ENCODE measurements around the gene PDE11A. TPM values are rescaled to one million over a fixed set of nuclear protein-coding genes. Genes with fewer than 3 reads are reported as not detected.

The PDE11A gene
- polyA plus RNA-seq, 6 donors from 2014 or later = not detected

DNA sequence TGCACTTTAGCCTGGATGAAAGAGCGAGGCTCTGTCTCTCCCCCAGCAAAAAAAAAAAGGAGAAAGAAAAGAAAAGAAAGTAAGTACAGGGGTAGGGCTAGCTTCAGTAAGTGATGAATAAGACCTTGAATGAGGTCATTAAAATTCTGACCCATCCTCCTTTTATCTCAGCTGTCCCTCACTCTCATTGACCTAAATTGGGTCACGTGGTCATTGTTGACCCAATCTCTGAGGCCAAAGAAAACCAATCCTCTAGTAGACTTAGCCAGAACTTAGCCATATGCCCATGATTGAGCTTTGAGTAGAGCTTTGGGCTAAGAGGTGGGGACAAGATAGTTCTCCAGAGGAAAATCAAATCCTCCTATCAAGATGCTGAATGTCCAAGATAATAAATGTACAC is 149.3 kb downstream of the PDE11A start:
- H3K4me1 Mint-ChIP-seq = no peaks in the 10 kb centered on the region
- H3K9me3 Mint-ChIP-seq = peaks cover 0 to 4% (median 0%) of the 10 kb centered on the region in 7 donors
- no peak overlapping the region for H3K4me3 Mint-ChIP-seq
- no peak for ATAC-seq (ENCODE audit: low read depth in 2 of 2)
- H3K36me3 Mint-ChIP-seq = no peaks in the 10 kb centered on the region
- peaks cover 0 to 7% (median 4%) of the 10 kb centered on the region in 3 donors for H3K27me3 Mint-ChIP-seq
- no peak overlapping the region for H3K27ac Mint-ChIP-seq
- DNase-seq = no peak

- H3K9me3 Mint-ChIP-seq = peaks cover 0 to 4% (median 0%) of the 10 kb centered on the region in 7 donors
- ATAC-seq (ENCODE audit: low read depth in 2 of 2) (no peak), DNase-seq (no peak)
- H3K27ac Mint-ChIP-seq = no peak overlapping the region
- peaks cover 0 to 7% (median 4%) of the 10 kb centered on the region in 3 donors for H3K27me3 Mint-ChIP-seq
- no peaks in the 10 kb centered on the region for H3K36me3 Mint-ChIP-seq
- H3K4me1 Mint-ChIP-seq = no peaks in the 10 kb centered on the region
- no peak overlapping the region for H3K4me3 Mint-ChIP-seq
These were observed 150.9 kb downstream of the PDE11A start for GRCh38 chr2:177921726-177922125.

DNA sequence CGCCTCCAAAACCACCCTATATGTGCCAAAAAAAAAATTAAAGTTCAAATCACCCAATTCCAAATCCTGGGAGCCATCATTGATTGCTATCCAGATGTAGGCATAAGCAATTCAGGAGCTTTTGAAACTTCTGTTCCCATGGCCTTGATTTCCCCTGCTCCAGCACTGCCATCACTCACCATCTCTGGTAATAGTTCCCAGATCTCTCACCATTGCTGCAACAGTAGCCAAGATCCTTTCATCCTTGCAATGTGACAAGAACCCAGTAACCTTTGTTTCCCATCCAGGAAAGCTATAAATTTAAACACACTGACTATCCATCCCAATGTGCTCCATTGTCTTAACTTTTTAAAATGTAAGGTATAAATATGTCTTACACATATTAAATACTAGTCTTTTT is 155.4 kb downstream of the PDE11A start:
- no peaks in the 10 kb centered on the region for H3K4me1 Mint-ChIP-seq
- H3K4me3 Mint-ChIP-seq = no peak overlapping the region
- H3K36me3 Mint-ChIP-seq = no peaks in the 10 kb centered on the region

GRCh38 chr2:177916342-177916741 is 156.2 kb downstream of the PDE11A start:
- peaks cover 0 to 2% (median 0%) of the 10 kb centered on the region in 7 donors for H3K9me3 Mint-ChIP-seq
- DNase-seq (no peak), ATAC-seq (ENCODE audit: low read depth in 2 of 2) (no peak)
- H3K36me3 Mint-ChIP-seq = no peaks in the 10 kb centered on the region
- H3K27ac Mint-ChIP-seq = no peak overlapping the region
- H3K27me3 Mint-ChIP-seq = no peaks in the 10 kb centered on the region
- H3K4me1 Mint-ChIP-seq = no peaks in the 10 kb centered on the region
- no peak overlapping the region for H3K4me3 Mint-ChIP-seq

More for the DNA sequence above, 155.4 kb downstream of the PDE11A start:
- Mint-ChIP-seq H3K27ac (no peak overlapping the region), H3K27me3 (no peaks in the 10 kb centered on the region), H3K9me3 (peaks cover 0 to 2% (median 0%) of the 10 kb centered on the region in 7 donors)
- DNase-seq = no peak
- ATAC-seq (ENCODE audit: low read depth in 2 of 2) = no peak

DNA sequence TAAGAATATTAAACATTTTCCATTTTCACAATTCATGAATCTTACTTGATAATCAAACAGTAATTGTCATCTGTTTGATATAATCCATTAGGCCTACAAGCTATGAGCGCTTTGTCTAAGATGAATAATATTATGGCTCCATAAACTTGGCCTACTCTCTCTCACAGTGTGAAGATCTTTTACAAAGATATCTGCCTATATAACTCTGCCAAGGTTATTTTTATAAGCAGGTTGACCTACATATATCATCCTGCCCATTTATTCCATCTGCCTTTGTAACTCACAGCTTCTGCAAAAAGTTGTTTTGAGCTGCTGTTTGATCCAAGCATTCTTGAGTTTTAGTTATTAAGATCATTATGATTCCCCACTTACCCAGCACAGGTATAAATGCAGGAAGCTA is 158.3 kb downstream of the PDE11A start:
- no peak for ATAC-seq (ENCODE audit: low read depth in 2 of 2)

DNA sequence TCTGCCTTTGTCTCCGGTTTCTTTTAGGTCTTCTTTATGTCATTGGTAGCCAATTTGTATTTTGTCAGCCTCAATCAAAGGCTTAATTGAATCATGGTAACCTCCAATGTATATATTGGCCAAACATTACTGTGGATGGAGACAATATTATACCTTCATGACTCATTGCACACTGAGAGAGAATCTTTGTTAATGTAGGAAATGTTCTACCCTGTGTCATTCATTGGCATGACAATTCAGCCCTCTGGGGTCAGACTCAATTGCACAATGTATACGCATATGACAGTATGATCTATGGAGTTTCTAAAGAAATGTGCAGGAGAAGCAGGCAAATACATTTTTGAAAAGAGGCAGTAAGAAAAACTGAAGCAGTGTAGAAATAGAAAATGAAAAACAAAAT is 162.6 kb downstream of the PDE11A start:
- no peak overlapping the region for H3K4me3 Mint-ChIP-seq

More for the DNA sequence above, 158.3 kb downstream of the PDE11A start:
- DNase-seq = no peak
- Mint-ChIP-seq H3K27me3 (no peaks in the 10 kb centered on the region), H3K4me3 (no peak overlapping the region), H3K27ac (no peak overlapping the region), H3K36me3 (no peaks in the 10 kb centered on the region), H3K4me1 (no peaks in the 10 kb centered on the region), H3K9me3 (peaks cover 0 to 2% (median 0%) of the 10 kb centered on the region in 7 donors)

GRCh38 chr2:177908824-177909223 is 163.8 kb downstream of the PDE11A start:
- H3K36me3 Mint-ChIP-seq = no peaks in the 10 kb centered on the region
- DNase-seq (no peak), ATAC-seq (ENCODE audit: low read depth in 2 of 2) (no peak)
- no peak overlapping the region for H3K4me3 Mint-ChIP-seq
- no peaks in the 10 kb centered on the region for H3K9me3 Mint-ChIP-seq
- H3K27ac Mint-ChIP-seq = no peak overlapping the region
- no peaks in the 10 kb centered on the region for H3K27me3 Mint-ChIP-seq
- H3K4me1 Mint-ChIP-seq = peaks cover 0 to 5% (median 0%) of the 10 kb centered on the region in 3 donors

More for the DNA sequence above, 162.6 kb downstream of the PDE11A start:
- no peak for ATAC-seq (ENCODE audit: low read depth in 2 of 2)
- H3K9me3 Mint-ChIP-seq = no peaks in the 10 kb centered on the region
- H3K4me1 Mint-ChIP-seq = peaks cover 0 to 5% (median 0%) of the 10 kb centered on the region in 3 donors
- no peaks in the 10 kb centered on the region for H3K36me3 Mint-ChIP-seq
- H3K27ac Mint-ChIP-seq = no peak overlapping the region
- DNase-seq = no peak
- no peaks in the 10 kb centered on the region for H3K27me3 Mint-ChIP-seq

- H3K27ac Mint-ChIP-seq = no peak overlapping the region
- peaks cover 0 to 5% (median 0%) of the 10 kb centered on the region in 3 donors for H3K4me1 Mint-ChIP-seq
- no peak for DNase-seq
- peak overlapping the region in 1 of 8 donors; percentile 36 for H3K4me3 Mint-ChIP-seq
- H3K9me3 Mint-ChIP-seq = no peaks in the 10 kb centered on the region
- no peak for ATAC-seq (ENCODE audit: low read depth in 2 of 2)
- peaks cover 0 to 2% (median 0%) of the 10 kb centered on the region in 3 donors for H3K27me3 Mint-ChIP-seq
- no peaks in the 10 kb centered on the region for H3K36me3 Mint-ChIP-seq
These were observed 164.4 kb downstream of the PDE11A start for GRCh38 chr2:177908182-177908581.

GRCh38 chr2:177906041-177906718 is 166.4 kb downstream of the PDE11A start:
- H3K36me3 Mint-ChIP-seq = no peaks in the 10 kb centered on the region
- ATAC-seq (ENCODE audit: low read depth in 2 of 2) (peak in 1 of 2 donors; percentile 49), DNase-seq (peak; percentile 3)
- H3K4me3 Mint-ChIP-seq = no peak overlapping the region
- H3K27ac Mint-ChIP-seq = no peak overlapping the region
- H3K9me3 Mint-ChIP-seq = no peaks in the 10 kb centered on the region
- peaks cover 0 to 5% (median 0%) of the 10 kb centered on the region in 3 donors for H3K4me1 Mint-ChIP-seq
- H3K27me3 Mint-ChIP-seq = peaks cover 0 to 11% (median 0%) of the 10 kb centered on the region in 3 donors

DNA sequence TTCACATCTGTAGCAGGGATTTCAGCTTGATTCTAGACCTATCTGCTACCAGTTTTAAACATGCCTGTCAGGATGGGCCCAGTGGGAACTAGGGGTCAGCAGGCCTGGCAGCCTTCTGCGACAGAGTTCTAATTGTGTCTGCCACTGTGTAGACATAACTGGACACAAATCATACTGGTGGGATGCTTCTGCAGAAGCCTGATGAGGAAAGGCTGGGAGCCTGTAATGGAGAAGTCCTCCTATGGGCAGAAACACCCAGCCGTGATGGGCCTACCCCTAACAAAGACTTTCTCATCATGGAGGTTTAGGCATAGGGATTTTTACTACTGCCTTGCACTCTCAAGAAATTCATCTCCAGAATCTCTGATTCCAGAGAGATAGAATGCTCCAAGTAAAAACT is 166.9 kb downstream of the PDE11A start:
- Mint-ChIP-seq H3K9me3 (no peaks in the 10 kb centered on the region), H3K27ac (no peak overlapping the region), H3K4me1 (peaks cover 0 to 5% (median 0%) of the 10 kb centered on the region in 3 donors), H3K27me3 (peaks cover 0 to 11% (median 0%) of the 10 kb centered on the region in 3 donors), H3K4me3 (no peak overlapping the region), H3K36me3 (no peaks in the 10 kb centered on the region)
- ATAC-seq (ENCODE audit: low read depth in 2 of 2) (no peak), DNase-seq (no peak)

GRCh38 chr2:177902395-177903163 is 170.0 kb downstream of the PDE11A start:
- Mint-ChIP-seq H3K27ac (no peak overlapping the region), H3K9me3 (no peaks in the 10 kb centered on the region), H3K36me3 (no peaks in the 10 kb centered on the region), H3K27me3 (peaks cover 0 to 11% (median 0%) of the 10 kb centered on the region in 3 donors), H3K4me1 (no peaks in the 10 kb centered on the region), H3K4me3 (no peak overlapping the region)
- ATAC-seq (ENCODE audit: low read depth in 2 of 2) (no peak), DNase-seq (no peak)

DNA sequence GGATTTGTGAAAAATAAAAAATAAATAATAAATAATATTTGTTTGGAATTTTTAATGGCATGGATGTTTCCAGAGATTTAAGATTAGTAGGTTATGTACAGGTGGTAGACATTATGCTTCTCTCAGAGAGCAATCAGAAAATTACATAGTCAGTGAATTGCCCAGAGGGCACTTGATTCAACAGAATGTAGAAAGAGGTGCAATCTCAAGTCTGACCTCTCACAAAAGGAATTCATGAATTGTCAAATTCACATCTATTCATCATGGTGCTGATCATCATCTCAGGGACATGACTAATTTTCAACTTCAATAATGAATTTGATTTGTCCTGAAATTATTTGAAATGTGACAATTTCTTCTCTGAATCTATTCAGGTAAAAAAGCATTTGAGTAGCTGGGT is 172.5 kb downstream of the PDE11A start:
- Mint-ChIP-seq H3K27me3 (peaks cover 0 to 11% (median 0%) of the 10 kb centered on the region in 3 donors), H3K4me3 (no peak overlapping the region), H3K36me3 (no peaks in the 10 kb centered on the region), H3K27ac (no peak overlapping the region), H3K9me3 (no peaks in the 10 kb centered on the region), H3K4me1 (no peaks in the 10 kb centered on the region)
- DNase-seq = no peak
- no peak for ATAC-seq (ENCODE audit: low read depth in 2 of 2)

- H3K4me1 Mint-ChIP-seq = no peaks in the 10 kb centered on the region
- no peak overlapping the region for H3K27ac Mint-ChIP-seq
- no peaks in the 10 kb centered on the region for H3K9me3 Mint-ChIP-seq
- H3K36me3 Mint-ChIP-seq = no peaks in the 10 kb centered on the region
- no peak for ATAC-seq (ENCODE audit: low read depth in 2 of 2)
- H3K4me3 Mint-ChIP-seq = no peak overlapping the region
- H3K27me3 Mint-ChIP-seq = peaks cover 0 to 6% (median 6%) of the 10 kb centered on the region in 3 donors
- no peak for DNase-seq
These were observed 175.3 kb downstream of the PDE11A start for GRCh38 chr2:177897278-177897677.

DNA sequence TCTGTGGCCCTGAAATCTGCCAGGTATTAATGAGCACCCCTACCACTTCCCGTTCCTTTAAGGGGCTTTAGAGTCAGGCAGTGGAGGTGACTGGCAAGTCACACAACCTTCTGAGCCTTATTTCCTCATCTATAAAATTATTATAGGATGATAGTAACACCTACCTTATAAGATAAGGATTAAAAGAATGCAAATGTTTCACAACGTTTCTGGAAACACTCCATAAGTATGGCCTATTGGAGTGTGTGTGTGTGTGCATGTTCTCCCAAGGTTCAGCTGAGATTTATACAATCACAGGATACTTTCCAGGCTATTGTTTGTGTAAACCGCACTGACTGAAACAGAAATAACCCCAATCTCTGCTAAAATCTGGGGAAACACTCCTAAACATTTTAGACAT is 176.0 kb downstream of the PDE11A start:
- Mint-ChIP-seq H3K27ac (no peak overlapping the region), H3K27me3 (peaks cover 0 to 6% (median 6%) of the 10 kb centered on the region in 3 donors), H3K4me1 (no peaks in the 10 kb centered on the region), H3K4me3 (no peak overlapping the region), H3K9me3 (no peaks in the 10 kb centered on the region), H3K36me3 (no peaks in the 10 kb centered on the region)
- no peak for DNase-seq
- no peak for ATAC-seq (ENCODE audit: low read depth in 2 of 2)

All from naive B cell (primary cell).